Lung (tissue), 12 donors: Measurements from ENCODE around the gene JDP2. TPM values are rescaled to one million over a fixed set of nuclear protein-coding genes. Genes with fewer than 3 reads are reported as not detected.

Experiments used
- ATAC-seq: fragments of 200-7000 bp; cut with Tn5 transposase; one replicate; pipeline ENCODE4 v1.9.1; 2020; ENCODE audit warnings: moderate number of reproducible peaks; ENCODE audit not compliant: insufficient read depth, low FRiP score
- DNase-seq, 3 donors: peaks; one replicate each; pipeline ENCODE4 v3.0.0-alpha.2; 2013 to 2017
- H3K27ac ChIP-seq, 2 donors: one replicate each; pipeline ENCODE4 v1.5.1; 2013; ENCODE audit warnings: mild to moderate bottlenecking in 2 of 2, moderate library complexity in 2 of 2, control low read depth in 1 of 2, inconsistent platforms in 1 of 2, low read depth in 1 of 2, low read length in 1 of 2
- H3K27me3 ChIP-seq, 3 donors: one replicate each; pipeline ENCODE4 v1.5.1; 2013; ENCODE audit warnings: low read length in 2 of 3; ENCODE audit not compliant: control insufficient read depth in 3 of 3, insufficient read depth in 3 of 3
- H3K36me3 ChIP-seq, 4 donors: one replicate each; pipeline ENCODE4 v1.5.1; 2013; ENCODE audit warnings: low read length in 4 of 4, mild to moderate bottlenecking in 1 of 4, moderate library complexity in 1 of 4; ENCODE audit not compliant: control insufficient read depth in 4 of 4, insufficient read depth in 4 of 4
- H3K4me1 ChIP-seq, 5 donors: one replicate each; pipeline ENCODE4 v1.5.1; 2013; ENCODE audit warnings: low read length in 5 of 5, mild to moderate bottlenecking in 2 of 5, moderate library complexity in 1 of 5; ENCODE audit not compliant: control insufficient read depth in 5 of 5, insufficient read depth in 5 of 5
- H3K4me3 ChIP-seq: one replicate; pipeline ENCODE4 v1.5.1; 2013; ENCODE audit warnings: mild to moderate bottlenecking, control low read depth, moderate library complexity
- H3K9ac ChIP-seq, 2 donors: one replicate each; pipeline ENCODE4 v1.5.1; 2013; ENCODE audit warnings: low read length in 2 of 2, control low read depth in 1 of 2; ENCODE audit not compliant: insufficient read depth in 1 of 2
- H3K9me3 ChIP-seq, 4 donors: one replicate each; pipeline ENCODE4 v1.5.1; 2013; ENCODE audit warnings: low read length in 3 of 4, mild to moderate bottlenecking in 1 of 4, moderate library complexity in 1 of 4; ENCODE audit not compliant: control insufficient read depth in 4 of 4, insufficient read depth in 3 of 4
- WGBS, 2 donors: extraction: QIAGEN DNeasy Blood & Tissue Kit; methylation state at CpG; one replicate each; pipeline ENCODE4 v1.1.7; 2013; 5-methylcytosine and 5-hydroxymethylcytosine counted together
- polyA plus RNA-seq, 2 donors: library from polyadenylated mRNA; stranded (reverse); fragments of 200-250 nt; gene quantifications; one replicate each; pipeline ENCODE4 v1.2.1, GENCODE V29; 2013
- total RNA-seq, 2 donors: library from RNA; depleted of rRNA in 1 of 2; stranded (reverse); fragments of >200 nt in 1 of 2; gene quantifications; one replicate each; pipeline ENCODE4 v1.2.1, GENCODE V29; 2014 to 2021
- TF ChIP-seq, protein P1 (sequence below): IDR thresholded peaks from 2 replicates; pipeline ENCODE4 v1.5.1; 2012; ENCODE audit warnings: mild to moderate bottlenecking; ENCODE audit errors: control extremely low read depth, extremely low read depth
- donor health status: control.
- donor health status: control.
- donor health status: Bipolar disorder and iron deficiency.
- donor health status: healthy.
- donor health status: DM: yes; HTN: yes; CAD: no.

Gene JDP2
- total and polyA plus RNA-seq, 4 donors, result 34.8 to 88.9 (median 57.7) TPM

DNA sequence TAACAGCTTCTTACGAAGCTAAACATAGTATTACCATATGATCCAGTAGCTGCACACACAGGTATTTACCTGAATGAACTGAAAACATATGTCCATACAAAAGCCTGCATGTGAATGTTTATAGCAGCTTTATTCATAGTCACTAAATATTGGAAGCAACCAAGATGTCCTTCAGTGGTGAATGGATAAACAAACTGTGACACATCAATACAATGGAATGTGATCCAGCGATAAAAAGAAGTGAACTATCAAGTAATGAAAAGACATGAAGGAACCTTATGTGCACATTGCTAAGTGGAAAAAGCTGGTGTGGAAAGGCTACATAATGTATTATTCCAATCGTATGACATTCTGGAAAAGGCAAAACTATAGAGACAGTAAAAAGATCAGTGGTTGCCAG is 38.1 kb upstream of the JDP2 start:
- Histone ChIP-seq H3K9me3 (no peaks in the 10 kb centered on the region), H3K9ac (no peak overlapping the region), H3K36me3 (no peaks in the 10 kb centered on the region), H3K4me1 (no peaks in the 10 kb centered on the region), H3K27me3 (no peaks in the 10 kb centered on the region), H3K27ac (no peak overlapping the region), H3K4me3 (no peak overlapping the region)
- DNase-seq (no peak), ATAC-seq (no peak)
- TF ChIP-seq, protein P1, sequence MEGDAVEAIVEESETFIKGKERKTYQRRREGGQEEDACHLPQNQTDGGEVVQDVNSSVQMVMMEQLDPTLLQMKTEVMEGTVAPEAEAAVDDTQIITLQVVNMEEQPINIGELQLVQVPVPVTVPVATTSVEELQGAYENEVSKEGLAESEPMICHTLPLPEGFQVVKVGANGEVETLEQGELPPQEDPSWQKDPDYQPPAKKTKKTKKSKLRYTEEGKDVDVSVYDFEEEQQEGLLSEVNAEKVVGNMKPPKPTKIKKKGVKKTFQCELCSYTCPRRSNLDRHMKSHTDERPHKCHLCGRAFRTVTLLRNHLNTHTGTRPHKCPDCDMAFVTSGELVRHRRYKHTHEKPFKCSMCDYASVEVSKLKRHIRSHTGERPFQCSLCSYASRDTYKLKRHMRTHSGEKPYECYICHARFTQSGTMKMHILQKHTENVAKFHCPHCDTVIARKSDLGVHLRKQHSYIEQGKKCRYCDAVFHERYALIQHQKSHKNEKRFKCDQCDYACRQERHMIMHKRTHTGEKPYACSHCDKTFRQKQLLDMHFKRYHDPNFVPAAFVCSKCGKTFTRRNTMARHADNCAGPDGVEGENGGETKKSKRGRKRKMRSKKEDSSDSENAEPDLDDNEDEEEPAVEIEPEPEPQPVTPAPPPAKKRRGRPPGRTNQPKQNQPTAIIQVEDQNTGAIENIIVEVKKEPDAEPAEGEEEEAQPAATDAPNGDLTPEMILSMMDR, result no peak
- 82 to 91% methylated on average over 3 of the region's 3 CpGs for WGBS, 2 donors

DNA sequence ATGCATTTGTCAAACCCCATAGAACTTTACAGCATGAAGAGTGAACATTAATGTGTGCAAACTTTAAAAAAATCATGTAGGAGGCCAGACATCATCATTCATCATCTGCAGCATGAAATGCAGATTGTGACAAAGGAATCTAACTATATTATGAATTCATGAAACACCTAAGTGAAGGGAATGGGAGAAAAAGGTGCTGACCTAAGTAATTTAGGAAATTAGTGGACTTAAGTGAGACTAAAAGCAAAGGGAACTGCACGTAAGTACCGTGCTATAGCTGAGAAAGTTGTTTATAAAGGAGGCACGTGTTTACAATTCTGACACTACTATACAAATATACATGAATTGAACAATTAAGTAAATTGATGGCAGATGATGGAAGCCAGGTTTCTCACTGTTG is 37.6 kb upstream of the JDP2 start:
- no peaks in the 10 kb centered on the region for H3K4me1 ChIP-seq
- no peaks in the 10 kb centered on the region for H3K9me3 ChIP-seq
- no peak overlapping the region for H3K9ac ChIP-seq
- no peaks in the 10 kb centered on the region for H3K36me3 ChIP-seq
- no peak for ATAC-seq
- no peak overlapping the region for H3K4me3 ChIP-seq
- no peak for DNase-seq
- no peak overlapping the region for H3K27ac ChIP-seq
- 73 to 85% methylated on average over 3 of the region's 3 CpGs for WGBS, 2 donors
- no peaks in the 10 kb centered on the region for H3K27me3 ChIP-seq
- TF ChIP-seq, protein P1, result no peak

DNA sequence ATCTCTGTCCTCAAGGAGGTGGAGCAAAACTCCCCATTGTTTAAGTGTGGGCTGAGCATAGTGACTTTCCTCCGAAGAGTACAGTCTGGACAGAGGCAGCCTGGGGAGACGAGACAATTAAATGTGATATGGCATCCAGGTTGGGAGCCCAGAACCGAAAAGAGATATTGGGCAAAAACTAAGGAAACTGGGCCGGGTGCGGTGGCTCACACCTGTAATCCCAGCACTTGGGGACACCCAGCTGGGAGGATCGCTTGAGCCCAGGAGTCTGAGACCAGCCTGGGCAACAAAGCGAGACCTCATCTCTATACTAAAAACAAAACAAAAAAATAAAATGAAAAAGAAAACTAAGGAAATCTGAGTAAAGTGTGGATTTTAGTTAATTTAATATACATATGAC is 35.9 kb upstream of the JDP2 start:
- no peak overlapping the region for H3K9ac ChIP-seq
- WGBS, 2 donors, result 85 to 92% methylated on average over 7 of the region's 7 CpGs
- peaks cover 0 to 1% (median 0%) of the 10 kb centered on the region in 5 donors for H3K4me1 ChIP-seq
- H3K27me3 ChIP-seq, result no peaks in the 10 kb centered on the region
- TF ChIP-seq, protein P1, result no peak
- H3K9me3 ChIP-seq, result no peaks in the 10 kb centered on the region
- H3K4me3 ChIP-seq, result no peak overlapping the region
- H3K36me3 ChIP-seq, result no peaks in the 10 kb centered on the region
- DNase-seq (no peak), ATAC-seq (no peak)
- no peak overlapping the region for H3K27ac ChIP-seq
